HCT116 (cell line): ENCODE results near the gene RSRC1. TPM values are rescaled to one million over a fixed set of nuclear protein-coding genes. Genes with fewer than 3 reads are reported as not detected.
"Not testable (repeated sequence)": the region's sequence is repeated elsewhere in the genome, so short reads cannot be mapped to it uniquely, and the experiment has no call there.

ENCODE experiments used
- ATAC-seq: fragments of 200-7000 bp; cut with Tn5 transposase; 2 replicates; pipeline ENCODE4 v1.9.1; 2020; ENCODE audit warnings: mild to moderate bottlenecking, moderate library complexity
- BruUV-seq: library from RNA; stranded (reverse); fragments of 400-500 nt; replicated peaks from 2 replicates; lab custom pipeline; 2021; lab: Mats Ljungman, UMichigan
- CTCF ChIA-PET: fragments of 300-600 bp; sonication (Branson Sonifier 250); formaldehyde crosslinking; loops from one replicate; lab custom pipeline; 2021; ENCODE audit warnings: antibody characterized with exemption; lab: Charles Lee
- POLR2A ChIA-PET: fragments of 300-600, 350-600 bp; sonication (Branson Sonifier 250); formaldehyde crosslinking; loops from one replicate; lab custom pipeline; 2021; ENCODE audit warnings: antibody characterized with exemption; lab: Charles Lee
- RAD21 ChIA-PET, 2 experiments: fragments of 300-600 bp; sonication (Branson Sonifier 250); formaldehyde crosslinking; loops; one replicate each; lab custom pipeline; 2023; ENCODE audit warnings: low total read pairs in 2 of 2; ENCODE audit not compliant: uncharacterized antibody in 2 of 2, unreplicated experiment in 2 of 2, low non-redundant PET in 1 of 2; lab: Charles Lee
- DNase-seq: peaks from one replicate; pipeline ENCODE4 v3.0.0-alpha.2; 2010; ENCODE audit warnings: low read depth, low spot score
- H2AFZ ChIP-seq: fragments of 200-600 bp; shearing (Covaris generic), sonication (generic); 2 replicates; pipeline ENCODE4 v1.6.1; 2017; ENCODE audit warnings: low read depth, mixed run types, mixed read lengths, antibody characterized with exemption, low read length; ENCODE audit not compliant: poor library complexity, severe bottlenecking
- H3K27ac ChIP-seq: 2 replicates; pipeline ENCODE4 v1.5.1; 2012; ENCODE audit warnings: low read depth, low read length
- H3K27me3 ChIP-seq: fragments of 200-600 bp; sonication (generic); 2 replicates; pipeline ENCODE4 v1.6.1; 2016; ENCODE audit warnings: mixed run types, low read length, mixed read lengths; ENCODE audit not compliant: insufficient read depth
- H3K36me3 ChIP-seq, 2 experiments: fragments of 200-500 bp in 1 of 2; fragments of 200-600 bp in 1 of 2; sonication (Bioruptor generic) in 1 of 2; sonication (generic) in 1 of 2; 2 replicates each; pipeline versions ENCODE4 v1.5.1 to v1.6.1; 2014 to 2016; ENCODE audit warnings: low read length in 2 of 2, inconsistent platforms in 1 of 2, mixed read lengths in 1 of 2, mixed run types in 1 of 2; ENCODE audit not compliant: insufficient read depth in 2 of 2, control insufficient read depth in 1 of 2
- H3K4me1 ChIP-seq, 2 experiments: fragments of 200-600 bp in 1 of 2; sonication (generic) in 1 of 2; 2 replicates each; pipeline versions ENCODE4 v1.5.1 to v1.6.1; 2012 to 2017; ENCODE audit warnings: low read length in 2 of 2, inconsistent platforms in 1 of 2, mild to moderate bottlenecking in 1 of 2, mixed read lengths in 1 of 2, mixed run types in 1 of 2, moderate library complexity in 1 of 2; ENCODE audit not compliant: insufficient read depth in 2 of 2, control insufficient read depth in 1 of 2
- H3K4me2 ChIP-seq: fragments of 200-600 bp; sonication (generic); 2 replicates; pipeline ENCODE4 v1.6.1; 2017; ENCODE audit warnings: mixed run types, low read length, mixed read lengths
- H3K4me3 ChIP-seq, 2 experiments: fragments of 200-600 bp in 1 of 2; sonication (generic) in 1 of 2; replicated peaks in 1 of 2; 2 replicates each; pipeline ENCODE4 v1.5.1; 2011 to 2016; ENCODE audit warnings: low read length in 2 of 2, control low read depth in 1 of 2, low read depth in 1 of 2, mild to moderate bottlenecking in 1 of 2, mixed read lengths in 1 of 2, mixed run types in 1 of 2
- H3K79me2 ChIP-seq: fragments of 200-600 bp; sonication (generic); 2 replicates; pipeline ENCODE4 v1.6.1; 2017; ENCODE audit warnings: mild to moderate bottlenecking, mixed run types, low read length, moderate library complexity, mixed read lengths; ENCODE audit not compliant: insufficient read depth
- H3K9ac ChIP-seq: fragments of 200-600 bp; sonication (generic); 2 replicates; pipeline ENCODE4 v1.6.1; 2016; ENCODE audit warnings: low read length, mixed read lengths
- H3K9me2 ChIP-seq: fragments of 200-600 bp; sonication (generic), shearing (Covaris generic); 2 replicates; pipeline ENCODE4 v1.6.1; 2017; ENCODE audit warnings: mixed run types, mild to moderate bottlenecking, moderate library complexity; ENCODE audit not compliant: insufficient read depth
- H3K9me3 ChIP-seq, 2 experiments: fragments of 200-500 bp in 1 of 2; fragments of 200-600 bp in 1 of 2; sonication (Bioruptor generic) in 1 of 2; sonication (generic) in 1 of 2; 2 replicates each; pipeline ENCODE4 v1.6.1; 2014 to 2017; ENCODE audit warnings: low read length in 2 of 2, mixed read lengths in 2 of 2, inconsistent platforms in 1 of 2, low read depth in 1 of 2, mild to moderate bottlenecking in 1 of 2, mixed run types in 1 of 2, moderate library complexity in 1 of 2; ENCODE audit not compliant: control insufficient read depth in 1 of 2, insufficient read depth in 1 of 2
- H4K20me1 ChIP-seq: fragments of 200-600 bp; sonication (generic), shearing (Covaris generic); 2 replicates; pipeline ENCODE4 v1.6.1; 2017; ENCODE audit warnings: mixed run types, mild to moderate bottlenecking, moderate library complexity; ENCODE audit not compliant: insufficient read depth
- CEBPB ChIP-seq: IDR thresholded peaks from 2 replicates; pipeline ENCODE4 v1.6.1; 2012; ENCODE audit warnings: low read depth
- EGR1 ChIP-seq: IDR thresholded peaks from 2 replicates; pipeline ENCODE4 v1.6.1; 2012; ENCODE audit warnings: low read depth
- FOSL1 ChIP-seq: IDR thresholded peaks from 2 replicates; pipeline ENCODE4 v1.6.1; 2012; ENCODE audit warnings: low read depth
- POLR2A ChIP-seq: IDR thresholded peaks from 2 replicates; pipeline ENCODE4 v1.7.0; 2011; ENCODE audit warnings: borderline replicate concordance; ENCODE audit not compliant: insufficient read depth, insufficient read length; ENCODE audit errors: extremely low read depth
- SIN3A ChIP-seq: IDR thresholded peaks from 2 replicates; pipeline ENCODE4 v1.6.1; 2012; ENCODE audit warnings: low read depth
- SP1 ChIP-seq: IDR thresholded peaks from 2 replicates; pipeline ENCODE4 v1.6.1; 2012; ENCODE audit warnings: low read depth
- SRF ChIP-seq: IDR thresholded peaks from 2 replicates; pipeline ENCODE4 v1.6.1; 2012; ENCODE audit warnings: low read depth
- YY1 ChIP-seq: IDR thresholded peaks from 2 replicates; pipeline ENCODE4 v1.6.1; 2011; ENCODE audit warnings: low read length, low read depth, moderate library complexity, mild to moderate bottlenecking; ENCODE audit not compliant: insufficient replicate concordance; ENCODE audit errors: extremely low read depth
- ZFX ChIP-seq: fragments of 450-650 bp; IDR thresholded peaks from 2 replicates; pipeline ENCODE4 v1.6.1; 2017
- intact Hi-C: fragments of 100-400 bp; cut with micrococcal nuclease; formaldehyde crosslinking; loops from 2 replicates; pipeline ENCODE4 v1.10.0; 2022
- total RNA-seq: library from RNA; stranded (reverse); gene quantifications from one replicate; pipeline ENCODE4 v1.2.1, GENCODE V29; 2021; ENCODE audit not compliant: unreplicated experiment

The RSRC1 gene
- total RNA-seq, 1 experiment from 2014 or later, result 37.1 TPM

DNA sequence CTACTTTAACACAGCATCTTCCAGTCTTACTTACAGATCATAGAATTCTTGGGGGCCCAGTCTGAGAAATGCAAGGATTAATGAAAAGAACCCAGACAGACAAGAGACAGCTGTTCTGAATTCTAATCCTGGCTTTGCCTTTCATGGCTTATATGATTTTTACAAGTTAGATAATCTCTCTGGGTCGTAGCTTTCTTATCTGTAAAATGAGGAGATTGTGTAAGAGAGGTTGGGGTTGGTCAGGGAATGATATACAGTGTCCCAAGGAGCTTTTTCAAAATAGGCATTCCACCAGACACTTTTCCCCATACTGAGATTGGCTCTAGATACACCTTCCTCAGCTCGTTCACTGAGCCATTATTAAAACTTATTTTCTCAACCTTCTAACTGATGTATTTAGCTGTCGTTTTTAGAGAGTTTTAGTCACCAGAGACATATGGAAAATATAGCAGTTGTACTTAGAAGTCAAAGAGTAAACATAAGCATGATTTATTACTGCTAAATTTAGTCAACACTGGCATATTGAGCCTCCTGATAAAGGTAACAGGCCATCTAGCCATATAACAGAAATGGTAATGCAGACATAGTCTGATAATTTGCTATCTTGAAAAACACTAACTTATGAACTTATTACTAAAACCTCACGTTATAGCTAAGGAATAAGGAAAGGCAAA, 298.1 kb downstream of the RSRC1 start (continued):
- no peak for TF ChIP-seq POLR2A
- TF ChIP-seq YY1, result no peak
- no peak for TF ChIP-seq SIN3A
- no peak for TF ChIP-seq CEBPB
- no peak for TF ChIP-seq EGR1
- TF ChIP-seq FOSL1, result no peak
- TF ChIP-seq SP1, result no peak

DNA sequence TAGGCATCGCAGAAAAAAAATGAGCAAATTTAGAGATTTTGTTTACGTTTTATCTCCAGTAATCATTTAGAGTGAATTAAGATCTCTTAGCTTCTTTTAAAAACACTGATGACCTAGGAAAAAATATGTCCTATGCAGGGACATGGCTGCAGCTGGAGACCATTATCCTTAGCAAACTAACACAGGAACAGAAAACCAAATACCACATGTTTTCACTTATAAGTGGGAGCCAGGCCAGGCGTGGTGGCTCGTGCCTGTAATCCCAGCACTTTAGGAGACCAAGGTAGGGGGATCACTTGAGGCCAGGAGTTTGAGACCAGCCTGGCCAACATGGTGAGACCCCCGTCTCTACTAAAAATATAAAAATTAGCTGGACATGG, 298.6 kb downstream of the RSRC1 start:
- H3K9me2 ChIP-seq, H3K9ac ChIP-seq, H3K4me1 ChIP-seq, DNase-seq, H3K79me2 ChIP-seq, H3K36me3 ChIP-seq, intact Hi-C loops, H2AFZ ChIP-seq, H3K27ac ChIP-seq, ATAC-seq, H3K27me3 ChIP-seq, H3K9me3 ChIP-seq, H3K4me2 ChIP-seq, BruUV-seq, H4K20me1 ChIP-seq, POLR2A ChIA-PET, RAD21 ChIA-PET, H3K4me3 ChIP-seq, CTCF ChIA-PET: not testable (repeated sequence)

GRCh38 chr3:158418035-158418434, 308.1 kb downstream of the RSRC1 start:
- TF ChIP-seq ZFX, result no peak
- no peak for TF ChIP-seq SRF
- Histone ChIP-seq H3K9me3 (no peaks in the 10 kb centered on the region), H3K36me3 (no peaks in the 10 kb centered on the region), H3K4me2 (no peak overlapping the region), H3K4me1 (no peaks in the 10 kb centered on the region), H3K27me3 (no peaks in the 10 kb centered on the region), H4K20me1 (no peaks in the 10 kb centered on the region), H2AFZ (no peak overlapping the region), H3K9ac (no peak overlapping the region), H3K27ac (no peak overlapping the region), H3K9me2 (no peaks in the 10 kb centered on the region), H3K79me2 (no peaks in the 10 kb centered on the region), H3K4me3 (no peak overlapping the region)
- intact Hi-C loops, result no loop called here
- DNase-seq, result no peak
- ATAC-seq, result no peak
- no TSS peak for BruUV-seq
- POLR2A ChIA-PET, result no interaction called here
- CTCF ChIA-PET, result no interaction called here
- RAD21 ChIA-PET, result no interaction called here
